Ascending aorta (tissue), 2 donors: ENCODE measurements around the gene HDAC2. TPM values are rescaled to one million over a fixed set of nuclear protein-coding genes. Genes with fewer than 3 reads are reported as not detected.

Experiments used
- DNase-seq, 2 donors: peaks; one replicate each; pipeline ENCODE4 v3.0.0-alpha.2; 2019; ENCODE audit warnings: low spot score in 2 of 2
- H3K27ac ChIP-seq, 2 donors: fragments of 200-600 bp; sonication (generic); one replicate each; pipeline ENCODE4 v1.5.1; 2016 to 2017; ENCODE audit warnings: mild to moderate bottlenecking in 1 of 2
- H3K27me3 ChIP-seq: fragments of 200-600 bp; sonication (generic); one replicate; pipeline ENCODE4 v1.5.1; 2017
- H3K36me3 ChIP-seq, 2 donors: fragments of 200-600 bp; sonication (generic); one replicate each; pipeline ENCODE4 v1.5.1; 2016
- H3K4me1 ChIP-seq, 2 donors: fragments of 200-600 bp; sonication (generic); one replicate each; pipeline ENCODE4 v1.5.1; 2016 to 2017; ENCODE audit warnings: mild to moderate bottlenecking in 1 of 2
- H3K4me3 ChIP-seq, 2 donors: fragments of 200-600 bp; sonication (generic); one replicate each; pipeline ENCODE4 v1.5.1; 2016 to 2017; ENCODE audit warnings: mild to moderate bottlenecking in 1 of 2
- H3K9me3 ChIP-seq, 2 donors: fragments of 200-600 bp; sonication (generic); one replicate each; pipeline ENCODE4 v1.5.1; 2016
- intact Hi-C: fragments of 100-400 bp; cut with DNase I; formaldehyde crosslinking; loops from one replicate; pipeline ENCODE4 v1.15.1; 2023
- total RNA-seq: library from RNA; depleted of rRNA; stranded (reverse); fragments of >200 nt; gene quantifications from one replicate; pipeline ENCODE4 v1.1.0, GENCODE V29; 2016
- TF ChIP-seq, protein P1 (sequence below), 3 experiments: fragments of 200-600 bp in 2 of 3; fragments of 450-650 bp in 1 of 3; sonication (generic) in 2 of 3; IDR thresholded peaks; one replicate each; pipeline ENCODE4 v1.5.1; 2016 to 2019; ENCODE audit warnings: antibody characterized with exemption in 3 of 3, mild to moderate bottlenecking in 1 of 3, moderate library complexity in 1 of 3

Gene HDAC2
- total RNA-seq, 1 donor from 2014 or later, result 19.1 TPM

DNA sequence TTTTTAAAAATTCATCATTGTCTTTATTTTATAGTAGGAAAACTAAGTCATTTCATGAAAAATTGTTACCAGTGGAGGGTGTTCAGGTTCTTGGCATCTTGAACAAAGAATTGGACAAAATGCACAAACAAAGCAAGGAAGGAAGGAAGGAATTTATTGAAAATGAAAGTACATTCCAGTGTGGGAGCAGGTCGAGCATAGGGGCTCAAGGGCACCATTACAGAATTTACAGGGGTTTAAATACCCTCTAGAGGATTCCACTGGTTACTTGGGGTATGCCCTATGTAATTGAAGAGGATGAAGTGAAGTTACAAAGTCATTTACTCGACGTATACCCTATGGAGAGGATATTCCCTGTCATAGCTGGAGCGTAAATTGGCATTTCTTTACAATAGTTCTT, 37.4 kb upstream of the HDAC2 start:
- Histone ChIP-seq H3K4me3 (peak overlapping the region; percentile 17 to 27), H3K4me1 (no peaks in the 10 kb centered on the region), H3K27ac (no peak overlapping the region), H3K9me3 (no peaks in the 10 kb centered on the region), H3K36me3 (no peaks in the 10 kb centered on the region), H3K27me3 (no peaks in the 10 kb centered on the region)
- TF ChIP-seq, protein P1, sequence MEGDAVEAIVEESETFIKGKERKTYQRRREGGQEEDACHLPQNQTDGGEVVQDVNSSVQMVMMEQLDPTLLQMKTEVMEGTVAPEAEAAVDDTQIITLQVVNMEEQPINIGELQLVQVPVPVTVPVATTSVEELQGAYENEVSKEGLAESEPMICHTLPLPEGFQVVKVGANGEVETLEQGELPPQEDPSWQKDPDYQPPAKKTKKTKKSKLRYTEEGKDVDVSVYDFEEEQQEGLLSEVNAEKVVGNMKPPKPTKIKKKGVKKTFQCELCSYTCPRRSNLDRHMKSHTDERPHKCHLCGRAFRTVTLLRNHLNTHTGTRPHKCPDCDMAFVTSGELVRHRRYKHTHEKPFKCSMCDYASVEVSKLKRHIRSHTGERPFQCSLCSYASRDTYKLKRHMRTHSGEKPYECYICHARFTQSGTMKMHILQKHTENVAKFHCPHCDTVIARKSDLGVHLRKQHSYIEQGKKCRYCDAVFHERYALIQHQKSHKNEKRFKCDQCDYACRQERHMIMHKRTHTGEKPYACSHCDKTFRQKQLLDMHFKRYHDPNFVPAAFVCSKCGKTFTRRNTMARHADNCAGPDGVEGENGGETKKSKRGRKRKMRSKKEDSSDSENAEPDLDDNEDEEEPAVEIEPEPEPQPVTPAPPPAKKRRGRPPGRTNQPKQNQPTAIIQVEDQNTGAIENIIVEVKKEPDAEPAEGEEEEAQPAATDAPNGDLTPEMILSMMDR (IDR thresholded peaks at IDR 0.05), result no peak
- no peak for DNase-seq
- intact Hi-C loops, result no loop called here

DNA sequence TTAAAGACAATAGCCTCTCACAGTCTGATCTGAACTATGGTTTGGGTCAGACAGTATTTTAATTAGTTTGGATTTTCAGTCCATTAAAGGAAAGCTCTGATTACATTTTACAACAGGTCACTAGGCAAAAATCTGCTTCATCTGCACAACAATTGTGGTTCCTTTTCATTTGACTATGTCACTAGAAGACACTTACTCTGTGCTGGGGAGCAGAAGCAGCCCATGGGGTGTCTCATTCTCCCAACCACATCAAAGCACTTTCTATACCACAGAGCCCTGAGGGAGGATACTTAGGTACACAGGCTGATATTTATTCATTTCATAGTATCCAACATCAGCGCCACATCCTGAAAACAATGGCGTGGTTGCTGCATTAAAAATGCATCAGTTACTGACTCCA, 36.6 kb upstream of the HDAC2 start:
- Histone ChIP-seq H3K4me3 (no peak overlapping the region), H3K9me3 (no peaks in the 10 kb centered on the region), H3K27ac (no peak overlapping the region), H3K36me3 (no peaks in the 10 kb centered on the region), H3K4me1 (no peaks in the 10 kb centered on the region), H3K27me3 (no peaks in the 10 kb centered on the region)
- TF ChIP-seq, protein P1 (IDR thresholded peaks at IDR 0.05), result no peak
- intact Hi-C loops, result no loop called here
- no peak for DNase-seq

DNA sequence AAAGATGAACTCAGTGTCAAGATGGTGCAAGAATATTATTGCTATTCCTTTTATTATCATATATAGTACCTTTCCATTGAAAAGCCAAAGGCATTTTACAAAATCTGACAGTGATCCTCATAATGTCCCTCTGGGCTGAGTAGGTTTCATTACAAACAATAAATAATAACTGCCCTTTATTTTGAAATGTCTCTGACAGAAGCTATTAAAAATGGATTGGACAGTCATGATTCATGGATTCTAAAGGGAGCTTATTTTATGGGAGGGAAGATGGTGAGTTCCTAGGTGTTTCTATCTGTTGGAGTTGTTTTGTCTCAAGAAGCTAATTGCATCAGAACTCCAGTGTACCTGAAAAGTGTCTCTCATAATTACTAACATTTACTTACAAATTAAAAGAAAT, 30.4 kb upstream of the HDAC2 start:
- peaks cover 0 to 9% of the 10 kb centered on the region in 2 donors for H3K4me1 ChIP-seq
- no peaks in the 10 kb centered on the region for H3K27me3 ChIP-seq
- no peak overlapping the region for H3K27ac ChIP-seq
- H3K4me3 ChIP-seq, result no peak overlapping the region
- no peaks in the 10 kb centered on the region for H3K36me3 ChIP-seq
- DNase-seq, result no peak
- no peaks in the 10 kb centered on the region for H3K9me3 ChIP-seq
- TF ChIP-seq, protein P1 (IDR thresholded peaks at IDR 0.05), result no peak
- intact Hi-C loops, result no loop called here

DNA sequence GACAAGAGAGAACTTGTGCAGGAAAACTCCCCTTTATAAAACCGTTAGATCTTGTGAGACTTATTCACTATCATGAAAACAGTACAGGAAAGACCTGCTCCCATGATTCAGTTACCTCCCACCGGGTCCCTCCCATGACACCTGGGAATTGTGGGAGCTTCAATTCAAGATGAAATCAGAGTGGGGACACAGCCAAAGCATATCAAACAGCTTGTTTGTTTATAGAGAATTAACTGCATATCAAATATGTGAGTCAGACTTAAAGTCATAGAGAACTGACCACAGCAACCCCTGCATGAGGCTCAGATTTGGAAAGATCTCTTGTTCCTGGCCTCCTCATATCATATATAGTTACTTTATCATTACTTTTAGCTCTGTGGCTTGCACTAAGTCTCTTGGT, 29.1 kb upstream of the HDAC2 start:
- intact Hi-C loops, result no loop called here

DNA sequence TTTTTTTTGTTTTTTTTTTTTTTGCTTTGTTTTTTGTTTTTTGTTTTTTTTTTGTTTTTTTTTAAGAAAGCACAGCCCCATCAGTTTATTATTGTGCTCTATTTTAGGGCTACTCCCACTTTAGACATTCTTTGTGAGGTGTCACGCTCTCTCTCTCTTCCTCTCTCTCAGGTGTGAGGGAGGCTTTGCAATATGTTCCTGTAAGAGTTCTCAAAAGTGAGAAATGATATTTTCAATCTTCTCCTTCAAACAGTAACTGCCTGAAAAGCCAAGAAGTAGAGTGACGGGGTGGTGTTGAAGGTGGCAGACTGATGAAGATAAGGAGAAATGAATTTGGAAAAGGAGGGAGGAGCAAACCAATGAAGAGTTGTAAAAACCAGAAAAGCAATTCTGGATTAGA, 28.3 kb upstream of the HDAC2 start:
- no peak for DNase-seq
- Histone ChIP-seq H3K36me3 (no peaks in the 10 kb centered on the region), H3K27me3 (no peaks in the 10 kb centered on the region), H3K27ac (no peak overlapping the region), H3K9me3 (no peaks in the 10 kb centered on the region), H3K4me3 (no peak overlapping the region), H3K4me1 (peaks cover 0 to 23% of the 10 kb centered on the region in 2 donors)
- TF ChIP-seq, protein P1 (IDR thresholded peaks at IDR 0.05), result no peak
- intact Hi-C loops, result no loop called here

More for the DNA sequence above, 29.1 kb upstream of the HDAC2 start:
- Histone ChIP-seq H3K36me3 (no peaks in the 10 kb centered on the region), H3K27ac (no peak overlapping the region), H3K4me1 (peaks cover 0 to 21% of the 10 kb centered on the region in 2 donors), H3K27me3 (no peaks in the 10 kb centered on the region), H3K9me3 (no peaks in the 10 kb centered on the region), H3K4me3 (no peak overlapping the region)
- TF ChIP-seq, protein P1 (IDR thresholded peaks at IDR 0.05), result no peak
- no peak for DNase-seq

DNA sequence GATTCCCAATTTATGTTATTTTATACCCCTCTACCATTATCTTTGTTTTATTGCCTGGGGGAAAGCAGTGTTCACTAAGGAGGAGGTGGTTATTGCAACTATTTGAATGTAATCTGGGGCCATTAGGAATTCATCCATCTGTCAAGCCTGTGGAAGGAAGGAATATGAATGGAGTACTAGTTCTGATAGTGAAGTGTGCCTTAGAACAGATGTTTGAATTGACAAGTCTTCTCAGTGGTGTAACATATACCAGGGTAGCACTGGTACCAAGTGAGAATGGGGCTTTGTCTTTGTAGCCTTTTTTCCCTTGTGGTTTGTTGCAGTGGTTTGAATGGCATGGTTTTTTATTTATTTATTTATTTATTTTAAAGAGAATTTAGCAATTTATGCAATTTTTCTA, 27.9 kb upstream of the HDAC2 start:
- no peaks in the 10 kb centered on the region for H3K27me3 ChIP-seq
- no peaks in the 10 kb centered on the region for H3K36me3 ChIP-seq
- peaks cover 0 to 23% of the 10 kb centered on the region in 2 donors for H3K4me1 ChIP-seq
- TF ChIP-seq, protein P1 (IDR thresholded peaks at IDR 0.05), result no peak
- DNase-seq, result no peak
- H3K9me3 ChIP-seq, result no peaks in the 10 kb centered on the region
- intact Hi-C loops, result no loop called here
- no peak overlapping the region for H3K27ac ChIP-seq
- H3K4me3 ChIP-seq, result no peak overlapping the region
